ENCODE measurements around the gene PRKCB.

- no peak for TF ChIP-seq POLR2A (IDR thresholded peaks at IDR 0.05)
- TF ChIP-seq, protein P1, sequence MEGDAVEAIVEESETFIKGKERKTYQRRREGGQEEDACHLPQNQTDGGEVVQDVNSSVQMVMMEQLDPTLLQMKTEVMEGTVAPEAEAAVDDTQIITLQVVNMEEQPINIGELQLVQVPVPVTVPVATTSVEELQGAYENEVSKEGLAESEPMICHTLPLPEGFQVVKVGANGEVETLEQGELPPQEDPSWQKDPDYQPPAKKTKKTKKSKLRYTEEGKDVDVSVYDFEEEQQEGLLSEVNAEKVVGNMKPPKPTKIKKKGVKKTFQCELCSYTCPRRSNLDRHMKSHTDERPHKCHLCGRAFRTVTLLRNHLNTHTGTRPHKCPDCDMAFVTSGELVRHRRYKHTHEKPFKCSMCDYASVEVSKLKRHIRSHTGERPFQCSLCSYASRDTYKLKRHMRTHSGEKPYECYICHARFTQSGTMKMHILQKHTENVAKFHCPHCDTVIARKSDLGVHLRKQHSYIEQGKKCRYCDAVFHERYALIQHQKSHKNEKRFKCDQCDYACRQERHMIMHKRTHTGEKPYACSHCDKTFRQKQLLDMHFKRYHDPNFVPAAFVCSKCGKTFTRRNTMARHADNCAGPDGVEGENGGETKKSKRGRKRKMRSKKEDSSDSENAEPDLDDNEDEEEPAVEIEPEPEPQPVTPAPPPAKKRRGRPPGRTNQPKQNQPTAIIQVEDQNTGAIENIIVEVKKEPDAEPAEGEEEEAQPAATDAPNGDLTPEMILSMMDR (IDR thresholded peaks at IDR 0.05) = no peak
Measured at GRCh38 chr16:24217461-24217860, 381.7 kb downstream of the PRKCB start.
